NT2/D1 (cell line): ENCODE measurements around the gene GALNT9.

Source experiments
- SUZ12 ChIP-seq: IDR thresholded peaks from 2 replicates; pipeline ENCODE4 v1.6.1; 2011; ENCODE audit not compliant: insufficient read length, insufficient read depth; ENCODE audit errors: extremely low read depth
- YY1 ChIP-seq: IDR thresholded peaks from 2 replicates; pipeline ENCODE4 v1.6.1; 2011; ENCODE audit not compliant: insufficient read length, insufficient read depth
- ZNF274 ChIP-seq: IDR thresholded peaks from 2 replicates; pipeline ENCODE4 v1.6.1; 2011; ENCODE audit warnings: mild to moderate bottlenecking, low read depth, low read length

DNA sequence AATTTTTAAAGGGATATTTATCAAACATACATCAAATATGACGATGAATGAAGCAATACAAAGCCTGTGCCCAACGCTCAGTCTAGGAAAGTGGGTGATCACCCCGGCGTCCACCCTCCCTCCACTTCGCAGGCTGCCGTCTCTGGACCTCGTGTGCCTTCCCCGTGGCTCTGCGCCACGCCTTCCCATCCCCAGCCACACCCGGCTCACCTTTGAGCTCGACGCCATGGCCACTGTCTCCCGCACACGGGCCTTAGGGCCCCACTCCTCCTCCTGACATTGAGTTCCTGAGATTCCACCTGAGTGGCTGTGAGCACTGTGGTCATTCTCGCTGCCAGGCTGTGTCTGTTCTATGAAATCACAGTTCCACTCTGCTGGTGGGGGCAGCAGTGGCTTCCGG is 56.7 kb downstream of the GALNT9 start:
- TF ChIP-seq YY1 (no peak), ZNF274 (no peak), SUZ12 (no peak)
